K562 (cell line): Measurements from ENCODE around the gene GBA3. TPM values are rescaled to one million over a fixed set of nuclear protein-coding genes. Genes with fewer than 3 reads are reported as not detected.

ENCODE experiments used
- ATAC-seq: fragments of 200-7000 bp; cut with Tn5 transposase; 3 replicates; pipeline ENCODE4 v1.9.1; 2020; ENCODE audit warnings: moderate library complexity
- BruUV-seq: library from RNA; stranded (reverse); fragments of 400-500 nt; replicated peaks from 2 replicates; lab custom pipeline; 2021; lab: Mats Ljungman, UMichigan
- CTCF ChIA-PET: fragments of 300-600 bp; formaldehyde crosslinking; extraction: SDS; loops from one replicate; lab custom pipeline; 2021; ENCODE audit warnings: low intra/inter-chr PET ratio; lab: Yijun Ruan, JAX
- POLR2A ChIA-PET: fragments of 300-600, 350-650 bp; sonication (Branson Sonifier 250); formaldehyde crosslinking; extraction: SDS; loops from one replicate; lab custom pipeline; 2021; ENCODE audit warnings: antibody characterized with exemption, inconsistent platforms; lab: Yijun Ruan, JAX
- DNase-seq, 4 experiments: peaks; one replicate each; pipeline versions ENCODE4 v3.0.0 to v3.0.0-alpha.2; 2011 to 2018; ENCODE audit warnings: low spot score in 3 of 4, mixed read lengths in 3 of 4; ENCODE audit errors: extremely low read depth in 1 of 4
- FAIRE-seq: peaks from 2 replicates; lab custom pipeline; 2011; peaks lifted over from hg19 to GRCh38; lab: Jason Lieb, UNC
- H2AFZ ChIP-seq: 2 replicates; pipeline ENCODE4 v1.6.0; 2011; ENCODE audit warnings: low read depth, low read length, control low read depth, inconsistent platforms
- H3K27ac ChIP-seq: fragments of 200-600 bp; 3 replicates; pipeline ENCODE4 v1.8.0; 2011; ENCODE audit warnings: low read depth, mild to moderate bottlenecking, control low read depth, inconsistent platforms, low read length, moderate library complexity, mixed read lengths; ENCODE audit errors: extremely low read depth
- H3K27me3 ChIP-seq, 2 experiments: fragments of 300-600 bp in 1 of 2; 2 replicates in 1 of 2; 3 replicates in 1 of 2; pipeline versions ENCODE4 v1.6.0 to v1.8.0; 2011; ENCODE audit warnings: inconsistent platforms in 2 of 2, low read length in 2 of 2, mild to moderate bottlenecking in 1 of 2, mixed read lengths in 1 of 2, moderate library complexity in 1 of 2; ENCODE audit not compliant: control insufficient read depth in 2 of 2, insufficient read depth in 2 of 2
- H3K36me3 ChIP-seq: fragments of 300-600 bp; 3 replicates; pipeline ENCODE4 v1.8.0; 2011; ENCODE audit warnings: mild to moderate bottlenecking, low read length, inconsistent platforms; ENCODE audit not compliant: control insufficient read depth, insufficient read depth
- H3K4me1 ChIP-seq, 2 experiments: fragments of 200-600 bp in 1 of 2; replicated peaks in 1 of 2; 2 replicates in 1 of 2; 3 replicates in 1 of 2; pipeline versions ENCODE4 v1.5.1 to v1.8.0; 2011; ENCODE audit warnings: inconsistent platforms in 2 of 2, low read length in 2 of 2, mild to moderate bottlenecking in 1 of 2, mixed read lengths in 1 of 2, moderate library complexity in 1 of 2; ENCODE audit not compliant: control insufficient read depth in 2 of 2, insufficient read depth in 2 of 2
- H3K4me2 ChIP-seq: 2 replicates; pipeline ENCODE4 v1.6.1; 2011; ENCODE audit warnings: low read length, control low read depth, inconsistent platforms, mixed read lengths; ENCODE audit not compliant: insufficient read depth
- H3K4me3 ChIP-seq: fragments of 200-600 bp; sonication (generic), shearing (Covaris generic); 2 replicates; pipeline ENCODE4 v1.5.1; 2016; ENCODE audit warnings: control low read depth, inconsistent platforms
- H3K79me2 ChIP-seq: fragments of 200-600 bp; 3 replicates; pipeline ENCODE4 v1.8.0; 2011; ENCODE audit warnings: low read length, inconsistent platforms; ENCODE audit not compliant: control insufficient read depth, insufficient read depth
- H3K9ac ChIP-seq, 2 experiments: 2 replicates each; pipeline versions ENCODE4 v1.6.0 to v1.6.1; 2011; ENCODE audit warnings: low read depth in 2 of 2, low read length in 2 of 2, control low read depth in 1 of 2, inconsistent platforms in 1 of 2, mild to moderate bottlenecking in 1 of 2, mixed read lengths in 1 of 2; ENCODE audit not compliant: insufficient read depth in 1 of 2
- H3K9me1 ChIP-seq: one replicate; pipeline ENCODE4 v1.6.0; 2011; ENCODE audit warnings: inconsistent platforms, mild to moderate bottlenecking, low read length, moderate library complexity; ENCODE audit not compliant: control insufficient read depth, insufficient read depth
- H3K9me3 ChIP-seq: replicated peaks from 2 replicates; pipeline ENCODE4 v1.5.1; 2011; ENCODE audit warnings: low read depth, low read length, inconsistent platforms; ENCODE audit not compliant: control insufficient read depth, insufficient read depth
- H4K20me1 ChIP-seq: replicated peaks from 2 replicates; pipeline ENCODE4 v1.6.1; 2011; ENCODE audit warnings: low read length, inconsistent platforms, mixed read lengths; ENCODE audit not compliant: control insufficient read depth, insufficient read depth
- CREBBP ChIP-seq: IDR thresholded peaks from one replicate; pipeline ENCODE4 v1.6.1; 2012; ENCODE audit warnings: low read depth, mild to moderate bottlenecking, control low read depth, inconsistent platforms, low read length
- ETS2 ChIP-seq: IDR thresholded peaks from 2 replicates; pipeline ENCODE4 v1.6.1; 2016; ENCODE audit warnings: borderline replicate concordance, missing genetic modification characterization, mild to moderate bottlenecking, moderate library complexity, missing compliant biosample characterization; ENCODE audit not compliant: poor library complexity, severe bottlenecking
- HDAC6 ChIP-seq: IDR thresholded peaks from 2 replicates; pipeline ENCODE4 v1.6.1; 2012; ENCODE audit warnings: low read depth, mild to moderate bottlenecking, control low read depth, inconsistent platforms, low read length, moderate library complexity
- HNRNPK ChIP-seq: fragments of 200-400 bp; formaldehyde crosslinking; IDR thresholded peaks from one replicate; pipeline ENCODE4 v1.6.1; 2018; ENCODE audit warnings: mild to moderate bottlenecking, low read depth, low read length; ENCODE audit not compliant: poor library complexity, severe bottlenecking
- JUNB ChIP-seq: fragments of 450-650 bp; formaldehyde crosslinking; conservative IDR thresholded peaks from 2 replicates; pipeline ENCODE4 v1.4.0; 2020; ENCODE audit warnings: mild to moderate bottlenecking
- LEF1 ChIP-seq: fragments of 450-650 bp; IDR thresholded peaks from 2 replicates; pipeline ENCODE4 v1.6.1; 2016; ENCODE audit warnings: mild to moderate bottlenecking
- MEF2A ChIP-seq: IDR thresholded peaks from 2 replicates; pipeline ENCODE4 v1.6.1; 2011; ENCODE audit warnings: low read depth, mild to moderate bottlenecking, low read length, moderate library complexity; ENCODE audit not compliant: control insufficient read depth
- NCOA1 ChIP-seq: fragments of 450-650 bp; IDR thresholded peaks from 2 replicates; pipeline ENCODE4 v1.6.1; 2016; ENCODE audit warnings: low read depth
- POLR2H ChIP-seq: IDR thresholded peaks from 2 replicates; pipeline ENCODE4 v1.6.1; 2016; ENCODE audit warnings: missing genetic modification characterization, low read depth, mild to moderate bottlenecking, control low read depth, missing compliant biosample characterization, moderate library complexity
- PYGO2 ChIP-seq: fragments of 450-650 bp; IDR thresholded peaks from 2 replicates; pipeline ENCODE4 v1.6.1; 2016; ENCODE audit warnings: mild to moderate bottlenecking, missing genetic modification characterization, moderate library complexity, missing compliant biosample characterization
- RBM15 ChIP-seq: fragments of 200-400 bp; formaldehyde crosslinking; IDR thresholded peaks from 2 replicates; pipeline ENCODE4 v1.6.1; 2018; ENCODE audit warnings: mild to moderate bottlenecking, low read length, moderate library complexity; ENCODE audit not compliant: insufficient read depth
- RBM25 ChIP-seq: fragments of 200-400 bp; formaldehyde crosslinking; IDR thresholded peaks from 2 replicates; pipeline ENCODE4 v1.6.1; 2018; ENCODE audit warnings: low read length, low read depth, moderate library complexity; ENCODE audit not compliant: severe bottlenecking
- SMC3 ChIP-seq: conservative IDR thresholded peaks from 2 replicates; pipeline ENCODE4 v1.6.1; 2011; ENCODE audit warnings: low read depth, low read length, improper control_type of control experiment; ENCODE audit not compliant: insufficient read depth
- SOX6 ChIP-seq: fragments of 450-650 bp; IDR thresholded peaks from 2 replicates; pipeline ENCODE4 v1.6.1; 2014; ENCODE audit warnings: mild to moderate bottlenecking
- ZNF134 ChIP-seq: fragments of 250-450 bp; sonication (Bioruptor Pico); conservative IDR thresholded peaks from 2 replicates; pipeline ENCODE4 v1.4.0; 2020
- ZNF143 ChIP-seq: sonication (generic); formaldehyde crosslinking; IDR thresholded peaks from 2 replicates; pipeline ENCODE4 v1.9.0; 2022; ENCODE audit warnings: mild to moderate bottlenecking, missing genetic modification reagents
- ZNF277 ChIP-seq: fragments of 250-450 bp; sonication (Bioruptor Pico); IDR thresholded peaks from 2 replicates; pipeline ENCODE4 v1.8.0; 2022; ENCODE audit warnings: inconsistent platforms, mild to moderate bottlenecking, moderate library complexity, borderline replicate concordance
- ZNF445 ChIP-seq: fragments of 250-450 bp; sonication (Bioruptor Pico); IDR thresholded peaks from 2 replicates; pipeline ENCODE4 v1.4.0; 2020; ENCODE audit warnings: low read depth, mild to moderate bottlenecking, moderate library complexity
- ZNF644 ChIP-seq: fragments of 200-800 bp; sonication (Bioruptor generic); IDR thresholded peaks from 2 replicates; pipeline ENCODE4 v1.6.1; 2016; ENCODE audit warnings: low read depth, missing genetic modification characterization, missing compliant biosample characterization
- ZNF77 ChIP-seq: fragments of 250-450 bp; sonication (Bioruptor Pico); IDR thresholded peaks from 2 replicates; pipeline ENCODE4 v1.5.0; 2020
- WGBS: fragments of 100-300 bp; shearing (Covaris generic); methylation state at CpG from one replicate; pipeline ENCODE4 v1.1.6; 2016; ENCODE audit warnings: low coverage, mixed read lengths; ENCODE audit not compliant: insufficient coverage; ENCODE audit errors: missing lambda C conversion rate; 5-methylcytosine and 5-hydroxymethylcytosine counted together
- in situ Hi-C: fragments of 300-500 bp; cut with MboI; formaldehyde crosslinking; loops from 4 replicates; pipeline ENCODE4 v1.15.0; 2018; ENCODE audit warnings: inconsistent platforms, mixed read lengths
- intact Hi-C: fragments of 100-400 bp; cut with micrococcal nuclease; formaldehyde crosslinking; loops from 2 replicates; pipeline ENCODE4 v1.14.2; 2022
- polyA plus RNA-seq, 8 experiments: library from polyadenylated mRNA; depleted of rRNA in 4 of 8; stranded (reverse) in 5 of 8; unstranded in 3 of 8; fragments of >200 nt; fragmentation: Nextera tagmentation in 2 of 8; fragmentation: Illumina TruSeq in 1 of 8; extraction: Ambion mirVana in 2 of 8; extraction: Trizol in 1 of 8; gene quantifications; 2 replicates each; pipeline versions ENCODE4 v1.2.1 to v1.2.3, GENCODE V29; 2011 to 2014; ENCODE audit warnings: inconsistent platforms in 1 of 8, missing spikeins in 1 of 8
- total RNA-seq, 7 experiments: library from RNA; depleted of rRNA in 6 of 7; stranded (reverse); fragments of >200 nt in 6 of 7; fragmentation: Illumina TruSeq in 2 of 7; extraction: Trizol in 2 of 7; gene quantifications; 2 replicates each; pipeline versions ENCODE4 v1.2.1 to v1.2.3, GENCODE V29; 2011 to 2021; ENCODE audit warnings: low replicate concordance in 1 of 7

Gene GBA3
- total and polyA plus RNA-seq, 9 of the 15 experiments (the other 6 are each of a cell fraction or from before 2014, with no cell fraction given) = 0.13 to 0.75 (median 0.40) TPM; not detected in 1

- WGBS = 0% methylated on average over 1 of the region's 1 CpG
- H3K9ac ChIP-seq = no peak overlapping the region
- H3K36me3 ChIP-seq = no peaks in the 10 kb centered on the region
- H4K20me1 ChIP-seq = no peaks in the 10 kb centered on the region
- no peak for ATAC-seq
- no peak overlapping the region for H3K4me2 ChIP-seq
- H3K79me2 ChIP-seq = no peaks in the 10 kb centered on the region
- no peaks in the 10 kb centered on the region for H3K4me1 ChIP-seq
- no peak overlapping the region for H3K4me3 ChIP-seq
- no peaks in the 10 kb centered on the region for H3K27me3 ChIP-seq
- in situ Hi-C loops = no loop called here
- no peak for TF ChIP-seq ZNF277 (CRISPR knock-in tag)
- TF ChIP-seq CREBBP = no peak
- TF ChIP-seq JUNB = no peak
- TF ChIP-seq SMC3 = no peak
- TF ChIP-seq PYGO2 (tag) = no peak
- TF ChIP-seq RBM25 = no peak
- TF ChIP-seq ZNF143 = no peak
- no peak for TF ChIP-seq ETS2 (tag)
- TF ChIP-seq MEF2A = no peak
- TF ChIP-seq POLR2H (tag) = no peak
- TF ChIP-seq RBM15 = no peak
- TF ChIP-seq SOX6 = no peak
- TF ChIP-seq ZNF445 (CRISPR knock-in tag) = no peak
- no peak for TF ChIP-seq HNRNPK
- no peak for TF ChIP-seq ZNF644 (tag)
- no peak for TF ChIP-seq HDAC6
- no peak for TF ChIP-seq LEF1
- TF ChIP-seq ZNF77 (CRISPR knock-in tag) = no peak
- no peak for TF ChIP-seq ZNF134 (CRISPR knock-in tag)
- TF ChIP-seq NCOA1 = no peak
- TF ChIP-seq, all 486 proteins: peak for 0
- CTCF ChIA-PET = no interaction called here
- DNase-seq = no peak
- Histone ChIP-seq H3K9me1 (no peaks in the 10 kb centered on the region), H3K27ac (no peak overlapping the region), H3K9me3 (no peaks in the 10 kb centered on the region; the same call in 1 of the 2 replicates), H2AFZ (no peak overlapping the region)
- POLR2A ChIA-PET = no interaction called here
- intact Hi-C loops = no loop called here
- FAIRE-seq = no peak
- no TSS peak for BruUV-seq
Measured at GRCh38 chr4:22713841-22714240, 21.1 kb downstream of the GBA3 start.
